IPS-NIHi11 (cell line): ENCODE results near the gene PKHD1.
"Not testable (repeated sequence)": the region's sequence is repeated elsewhere in the genome, so short reads cannot be mapped to it uniquely, and the experiment has no call there.

Experiments used
- DNase-seq: peaks from one replicate; pipeline ENCODE4 v3.0.0; 2012; ENCODE audit warnings: mixed read lengths, low spot score

Gene PKHD1

DNA sequence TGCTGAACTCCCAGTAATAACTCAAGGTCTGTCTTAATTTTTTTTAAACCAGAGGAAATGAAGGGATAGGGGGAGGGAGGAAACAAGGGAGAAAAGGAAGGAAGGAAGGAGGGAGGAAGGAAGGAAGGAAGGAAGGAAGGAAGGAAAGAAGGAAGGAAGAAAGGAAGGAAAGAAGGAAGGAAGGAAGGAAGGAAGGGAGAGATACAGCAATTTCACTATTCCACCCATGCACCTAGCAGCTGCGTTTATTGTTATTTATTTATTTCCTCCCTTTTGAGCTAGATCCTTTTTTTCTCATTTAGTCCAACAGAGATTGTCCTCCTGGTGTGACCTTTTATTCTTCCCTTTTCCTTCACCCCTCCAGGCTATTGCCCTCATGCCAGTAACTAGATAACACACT, 97.6 kb downstream of the PKHD1 start:
- no peak for DNase-seq

DNA sequence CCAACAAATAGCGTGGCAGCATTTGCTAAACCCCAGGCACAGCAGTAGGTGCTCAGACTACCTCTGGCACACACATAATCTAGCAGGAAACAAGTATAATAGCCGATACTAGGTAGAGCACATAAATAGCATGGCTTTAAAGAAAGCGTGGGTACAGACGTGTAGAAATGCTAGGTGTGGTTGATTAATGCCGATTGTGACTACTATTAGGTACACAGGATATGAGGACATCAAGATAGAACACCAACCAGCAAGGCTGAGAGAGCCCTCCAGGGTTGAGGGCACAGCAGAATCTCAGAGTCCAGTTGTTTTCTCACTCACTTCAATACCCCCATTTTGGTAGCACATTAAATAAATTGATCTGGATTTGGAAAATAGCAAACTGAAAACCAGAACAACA, 100.5 kb downstream of the PKHD1 start:
- no peak for DNase-seq

DNA sequence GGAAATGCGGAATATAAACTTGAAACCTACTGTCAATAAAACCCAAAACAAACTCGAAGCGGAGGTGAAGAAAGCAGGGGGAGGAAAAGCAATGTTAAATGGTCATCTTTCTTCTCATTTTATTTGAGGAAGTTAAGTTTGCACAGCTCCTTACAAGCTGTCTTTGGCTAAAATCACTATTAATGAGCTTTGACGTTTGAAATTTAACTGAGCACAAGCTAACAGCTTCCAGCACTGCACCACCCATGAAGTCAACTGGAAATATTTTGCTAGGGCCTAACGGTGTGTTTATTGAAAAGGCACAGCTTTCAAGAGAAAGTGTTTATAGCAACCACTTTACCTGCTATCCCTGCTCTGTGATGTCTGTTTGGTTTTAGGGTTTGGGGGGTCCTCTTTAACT, 103.8 kb downstream of the PKHD1 start:
- no peak for DNase-seq

DNA sequence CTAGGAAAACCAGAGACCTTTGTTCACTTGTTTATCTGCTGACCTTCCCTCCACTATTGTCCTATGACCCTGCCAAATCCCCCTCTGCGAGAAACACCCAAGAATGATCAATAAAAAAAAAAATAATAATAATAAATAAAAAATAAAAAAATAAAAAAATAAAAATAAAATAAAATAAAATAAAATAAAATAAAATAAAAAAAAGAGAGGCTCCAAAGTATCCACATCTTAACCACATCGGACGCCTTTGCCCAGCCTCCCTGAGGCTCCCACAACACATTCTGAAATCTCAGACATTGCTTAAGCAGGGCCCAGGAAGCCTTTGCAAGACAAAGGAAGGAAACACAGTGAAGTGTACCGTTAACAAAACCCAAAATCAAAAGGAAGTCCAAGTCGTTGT, 104.7 kb downstream of the PKHD1 start:
- DNase-seq: not testable (repeated sequence)

DNA sequence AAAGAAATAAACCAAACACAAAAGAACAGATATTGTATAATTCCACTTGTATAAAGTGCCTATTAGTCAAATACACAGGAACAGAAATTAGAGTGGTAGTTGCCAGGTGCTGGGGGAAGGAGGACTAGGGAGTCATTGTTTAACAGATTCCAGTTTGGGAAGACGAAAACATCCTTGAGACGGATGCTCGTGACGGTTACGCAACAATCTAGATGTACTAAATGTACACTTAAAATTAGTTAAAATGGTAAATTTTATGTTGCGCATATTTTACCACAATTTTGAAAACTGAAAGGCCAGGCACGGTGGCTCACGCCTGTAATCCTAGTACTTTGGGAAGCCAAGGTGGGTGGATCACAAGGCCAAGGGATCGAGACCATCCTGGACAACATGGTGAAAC, 111.0 kb downstream of the PKHD1 start:
- no peak for DNase-seq

DNA sequence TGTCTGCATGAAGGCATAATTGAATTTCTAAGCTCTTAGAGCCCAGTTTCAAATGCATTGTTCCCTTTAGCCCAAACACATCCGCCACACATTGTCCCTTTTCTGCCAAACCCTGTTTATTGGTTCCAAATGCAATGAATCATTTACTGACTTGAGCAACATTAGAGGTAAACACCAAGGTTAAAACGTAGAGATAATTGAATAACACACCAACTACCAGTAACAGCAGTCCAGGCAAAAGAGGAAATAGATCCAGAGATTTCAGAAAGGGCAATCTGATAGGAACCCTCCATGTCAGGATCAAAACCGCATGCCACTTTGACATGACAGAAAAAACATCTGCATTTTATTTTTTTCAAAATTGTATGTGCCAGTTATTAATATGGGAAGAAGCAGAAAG, 114.8 kb downstream of the PKHD1 start:
- DNase-seq: no peak

DNA sequence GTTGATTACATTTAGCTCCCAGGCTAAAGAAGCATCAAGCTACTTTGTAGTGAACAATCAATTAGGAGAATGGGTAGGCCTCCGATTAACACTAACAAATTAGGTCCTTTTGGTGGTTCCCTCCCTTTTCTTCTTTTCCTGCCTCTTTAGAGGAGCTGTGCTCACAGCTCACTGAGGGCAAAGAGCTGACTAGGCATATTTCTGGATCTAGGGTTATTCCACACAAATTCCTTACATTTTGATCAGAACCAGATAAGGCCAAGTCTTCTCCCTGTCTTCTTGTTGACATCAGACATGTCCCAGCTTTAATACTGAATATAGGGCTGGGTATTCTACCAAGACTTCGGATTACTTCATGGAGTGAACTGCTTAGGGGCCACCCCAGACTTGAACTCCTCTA, 119.1 kb downstream of the PKHD1 start:
- DNase-seq: no peak

DNA sequence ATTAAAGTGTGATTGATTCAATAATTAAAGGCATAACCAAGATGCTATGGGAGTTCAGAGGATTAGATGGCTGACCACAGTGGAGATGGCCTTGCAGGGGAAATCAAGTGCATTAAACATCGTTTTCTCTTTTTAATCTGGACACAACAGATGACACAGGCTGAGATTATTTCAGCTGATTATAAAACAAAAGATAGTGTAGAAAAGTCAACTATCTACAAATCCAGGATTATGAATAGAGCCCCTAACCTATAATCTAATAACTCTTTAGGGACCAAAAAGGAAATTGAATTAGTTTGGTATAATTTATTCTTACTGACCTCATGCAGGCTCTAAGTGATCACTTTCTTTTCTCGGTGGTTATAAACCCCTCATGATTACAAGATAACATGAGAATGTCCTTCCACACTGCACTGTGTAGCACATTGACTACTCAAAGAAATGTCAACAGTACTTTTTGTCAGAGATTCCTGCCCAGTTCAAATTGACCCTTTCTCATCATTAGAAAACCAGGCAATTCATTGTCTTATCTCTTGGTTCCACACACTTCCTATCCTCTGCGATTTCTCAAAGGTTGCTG, 122.1 kb downstream of the PKHD1 start:
- no peak for DNase-seq

DNA sequence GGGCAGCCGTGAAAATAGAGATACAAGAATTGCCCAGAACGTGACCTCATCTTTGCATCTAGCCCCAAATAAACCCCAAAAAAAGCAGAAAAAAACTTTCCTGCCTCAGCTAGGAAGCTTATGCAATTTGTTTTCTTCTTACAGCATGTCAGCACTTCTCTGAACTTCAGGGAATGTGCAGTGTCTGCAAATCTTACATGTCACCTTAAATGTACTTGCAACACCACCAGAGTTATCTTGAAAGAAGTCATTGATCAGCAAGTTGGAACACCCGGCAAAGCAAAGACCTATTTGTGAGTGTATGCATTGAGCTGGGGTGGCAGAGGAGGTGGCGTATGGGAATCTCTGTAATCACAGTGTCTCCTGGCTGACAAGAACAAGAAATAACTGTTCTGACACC, 123.4 kb downstream of the PKHD1 start:
- DNase-seq: no peak

DNA sequence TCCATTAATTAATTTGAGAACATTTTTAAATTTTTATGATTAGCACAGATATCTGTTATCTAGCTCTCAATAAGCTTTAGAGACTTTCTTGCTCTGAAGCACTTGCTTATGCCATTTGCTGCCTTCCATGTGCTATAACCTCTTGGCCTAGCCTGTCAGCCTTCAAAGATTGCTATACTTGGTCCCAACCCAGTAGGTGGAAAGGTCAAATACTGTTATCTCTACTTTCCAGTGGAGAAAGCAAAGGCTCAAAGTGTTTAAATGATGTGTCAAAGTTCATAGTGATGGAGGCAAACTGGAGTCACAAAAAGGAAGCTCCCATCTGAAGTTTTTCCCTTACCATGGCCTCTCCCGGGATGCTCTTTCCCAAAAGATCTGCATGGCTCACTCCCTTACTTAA, 125.1 kb downstream of the PKHD1 start:
- DNase-seq: no peak

DNA sequence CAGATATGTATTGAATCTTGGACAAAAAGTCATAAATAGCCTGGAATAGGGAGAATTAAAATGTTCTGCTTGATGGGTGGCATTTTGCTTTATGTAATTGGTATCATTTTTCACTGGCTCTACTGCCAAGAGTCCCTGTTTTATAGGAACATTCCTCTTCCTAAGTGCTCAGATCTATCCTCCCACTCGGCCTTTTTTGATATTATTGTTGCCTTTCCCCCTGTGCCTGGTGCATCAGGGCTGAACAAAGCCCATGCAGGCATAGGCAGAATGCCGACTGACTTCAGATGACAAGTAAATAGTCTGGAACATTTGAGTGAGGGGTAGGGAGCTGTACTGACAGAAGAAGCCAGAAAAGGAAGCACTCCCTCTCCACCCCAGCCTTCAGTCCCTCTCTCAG, 127.0 kb downstream of the PKHD1 start:
- no peak for DNase-seq

DNA sequence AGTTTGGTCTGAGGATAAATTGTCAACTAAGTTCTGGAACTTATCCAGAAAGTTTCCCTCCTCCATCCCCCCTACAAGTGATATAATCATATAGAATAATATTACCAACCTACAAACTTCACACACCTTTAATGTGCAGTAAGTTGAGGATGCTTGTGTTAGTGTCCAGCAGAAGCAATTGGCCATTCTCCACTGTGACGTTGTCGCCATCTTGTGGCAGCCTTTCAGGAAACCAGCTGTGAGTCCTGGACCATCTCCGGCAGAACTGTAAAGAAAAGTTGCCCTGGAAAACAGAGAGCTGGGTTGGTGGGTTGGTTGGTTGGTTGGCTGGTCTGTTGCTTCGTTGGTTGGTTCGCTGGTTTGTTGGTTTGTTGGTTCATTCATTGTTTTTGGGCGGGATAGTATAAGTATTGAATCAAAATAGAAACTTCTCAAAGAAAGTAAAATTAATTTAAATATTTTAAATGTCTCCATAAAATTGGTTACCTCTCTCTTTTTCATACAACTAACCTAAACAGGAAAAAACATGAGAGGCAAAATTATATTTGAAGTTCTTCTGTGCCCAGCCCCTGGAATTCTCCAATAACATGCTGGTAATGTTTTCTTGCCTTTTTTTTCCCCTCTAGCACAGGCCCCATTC, 127.5 kb downstream of the PKHD1 start:
- DNase-seq: peak; percentile 74

DNA sequence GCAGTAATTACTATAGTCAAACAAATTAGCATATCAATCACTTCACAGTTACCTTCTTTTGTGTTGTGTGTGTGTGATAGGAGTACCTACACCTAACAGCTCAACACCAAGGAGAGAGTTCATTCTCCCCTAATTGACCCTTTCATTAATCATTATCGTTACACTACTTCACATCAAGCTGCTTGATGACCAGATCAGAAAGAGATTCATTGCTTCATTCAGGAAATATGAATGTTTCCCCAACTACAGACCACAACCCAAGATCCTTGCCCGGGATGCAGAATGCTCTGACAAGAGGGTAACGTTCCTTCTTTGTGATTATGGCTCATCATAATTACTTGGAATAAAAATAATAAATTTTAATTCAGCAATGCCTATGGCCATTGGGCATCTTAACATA, 132.7 kb downstream of the PKHD1 start:
- DNase-seq: no peak

DNA sequence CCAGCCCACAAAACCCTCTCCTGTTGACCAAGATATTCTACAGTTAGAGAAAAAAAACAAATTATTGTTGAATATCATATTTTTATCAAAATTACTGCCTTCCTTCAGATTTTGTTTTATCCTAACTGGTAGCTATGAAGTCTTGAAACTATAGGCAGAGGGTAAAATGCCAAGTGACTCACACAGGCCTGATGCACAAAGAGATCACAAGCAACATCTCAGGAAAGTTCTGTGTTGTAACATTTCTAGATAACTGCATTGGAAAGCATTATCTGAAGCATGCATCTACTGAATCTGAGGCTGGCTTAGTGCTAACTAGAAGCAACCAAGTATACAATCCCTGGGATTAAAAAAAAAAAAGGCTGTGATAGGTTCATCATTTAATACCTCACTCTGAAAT, 134.2 kb downstream of the PKHD1 start:
- no peak for DNase-seq

DNA sequence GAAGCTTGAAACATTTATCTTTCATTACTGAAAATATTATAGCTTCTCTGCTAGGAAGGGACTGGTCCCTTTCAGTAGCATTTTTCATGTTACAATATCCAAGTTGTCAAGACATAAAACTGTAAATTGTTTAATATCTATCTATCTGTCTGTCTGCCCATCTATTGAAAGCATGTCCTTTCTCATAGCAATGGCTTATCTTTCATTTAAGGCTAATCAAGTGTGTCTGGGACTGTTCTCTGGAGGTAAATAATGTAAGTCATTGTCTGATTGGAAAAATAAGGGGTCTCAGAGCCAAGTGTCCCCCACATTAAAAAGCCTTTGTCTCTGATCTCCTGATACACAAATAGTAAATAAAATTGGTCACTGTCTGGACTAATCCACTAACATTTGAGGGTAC, 135.5 kb downstream of the PKHD1 start:
- no peak for DNase-seq

DNA sequence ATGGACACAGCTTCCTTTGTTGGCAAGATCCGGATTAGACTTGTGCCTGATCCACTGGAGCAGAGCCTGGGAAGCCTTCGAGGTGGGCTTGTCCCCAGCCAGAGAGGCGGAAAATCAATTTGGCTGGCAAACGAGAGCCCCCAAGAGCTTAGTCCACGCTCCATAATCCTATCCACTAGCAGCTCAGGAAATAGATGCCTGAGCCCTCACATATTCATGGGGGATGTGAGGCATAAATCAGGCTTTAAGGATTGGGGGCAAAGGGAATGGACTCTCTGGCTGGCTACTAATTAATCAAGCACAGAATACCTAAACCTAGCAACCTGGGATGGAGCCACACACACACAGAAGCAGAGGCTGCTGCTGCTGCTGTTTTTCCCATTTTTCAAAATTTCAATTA, 137.9 kb downstream of the PKHD1 start:
- DNase-seq: no peak

DNA sequence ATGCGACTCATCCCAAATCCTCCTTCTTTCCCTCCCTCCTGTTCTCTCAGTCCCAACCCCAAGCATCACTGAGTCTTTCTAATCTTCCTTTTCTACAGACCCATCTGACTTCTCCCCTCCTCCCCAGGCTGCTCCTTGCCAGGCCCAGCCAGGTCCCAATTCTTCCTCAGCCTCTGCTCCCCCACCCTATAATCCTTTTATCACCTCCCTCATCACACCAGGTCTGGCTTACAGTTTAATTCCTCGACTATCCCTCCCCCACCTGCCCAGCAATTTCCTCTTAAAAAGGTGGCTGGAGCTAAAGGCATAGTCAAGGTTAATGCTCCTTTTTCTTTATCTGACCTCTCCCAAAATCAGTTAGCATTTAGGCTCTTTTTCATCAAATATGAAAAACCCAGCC, 147.7 kb downstream of the PKHD1 start:
- not testable (repeated sequence) for DNase-seq

DNA sequence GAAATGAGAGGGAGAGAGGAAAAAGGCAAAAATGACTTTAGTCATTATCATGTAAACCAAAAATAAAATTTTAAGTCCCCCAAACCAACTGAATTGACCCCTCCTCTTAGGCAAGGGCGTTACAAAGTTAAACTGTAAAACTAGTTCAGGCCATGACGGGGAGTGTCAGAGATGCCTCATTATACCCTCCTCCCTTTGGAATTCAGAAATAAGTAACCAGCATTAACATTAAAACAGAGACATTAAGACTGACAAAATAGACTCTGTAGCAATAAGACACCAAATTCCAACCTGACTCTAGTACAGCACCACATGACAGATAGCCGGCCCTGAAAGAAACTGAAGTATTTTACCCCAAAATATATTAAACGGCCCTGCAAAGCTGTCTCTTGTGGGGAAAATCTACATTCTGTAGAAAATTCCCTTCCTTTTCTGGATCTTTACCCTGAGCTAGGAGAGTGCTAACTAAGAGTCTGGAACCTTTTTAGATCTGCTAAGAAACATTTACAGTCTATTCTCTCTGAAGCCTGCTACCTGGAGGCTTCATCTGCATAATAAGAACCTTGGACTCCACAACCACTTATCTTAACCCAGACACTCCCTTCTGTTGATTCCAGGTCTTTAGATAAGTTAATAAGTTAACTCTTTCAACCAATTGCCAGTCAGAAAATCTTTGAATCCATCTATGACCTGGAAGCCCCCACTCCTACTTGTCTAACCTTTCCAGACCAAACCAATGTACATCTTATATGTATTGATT, 150.7 kb downstream of the PKHD1 start:
- DNase-seq: no peak

DNA sequence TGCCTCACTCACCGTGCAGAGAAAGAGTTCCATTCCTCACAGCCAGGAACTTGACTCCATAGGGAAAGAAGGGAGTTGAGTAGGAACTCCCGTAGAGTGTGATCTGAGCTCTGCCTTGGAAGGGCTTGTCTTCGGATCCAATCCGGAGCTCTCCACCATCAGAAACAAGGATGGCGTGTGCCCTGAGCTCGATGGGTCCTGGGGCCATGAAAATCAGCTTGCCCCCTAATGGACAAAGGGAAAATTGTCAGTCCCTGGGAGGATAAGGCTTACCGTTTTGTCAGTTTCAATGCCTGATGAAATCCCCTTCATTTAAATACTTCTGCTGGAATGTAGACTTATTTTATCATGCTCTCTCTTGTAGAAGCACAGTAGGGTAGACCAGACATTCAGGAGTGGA, 153.3 kb downstream of the PKHD1 start:
- DNase-seq: peak; percentile 66

DNA sequence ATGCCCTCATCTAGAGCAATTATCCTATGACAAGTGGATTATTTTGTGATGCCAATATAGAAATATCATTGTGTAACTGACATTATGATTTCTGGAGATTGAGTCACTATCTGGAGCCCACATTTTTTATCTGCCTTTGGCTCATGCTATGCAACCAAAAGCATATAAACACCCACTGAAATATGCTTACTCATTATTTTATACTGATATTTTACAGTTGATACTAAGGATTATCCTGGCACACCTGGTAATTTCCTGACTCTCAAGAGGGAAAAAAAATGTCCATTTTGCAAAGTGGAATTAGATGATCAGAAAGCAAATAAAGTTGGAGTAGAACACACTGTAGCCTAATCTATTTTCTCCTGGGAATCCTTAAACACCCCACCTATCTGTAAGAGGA, 154.5 kb downstream of the PKHD1 start:
- DNase-seq: no peak

DNA sequence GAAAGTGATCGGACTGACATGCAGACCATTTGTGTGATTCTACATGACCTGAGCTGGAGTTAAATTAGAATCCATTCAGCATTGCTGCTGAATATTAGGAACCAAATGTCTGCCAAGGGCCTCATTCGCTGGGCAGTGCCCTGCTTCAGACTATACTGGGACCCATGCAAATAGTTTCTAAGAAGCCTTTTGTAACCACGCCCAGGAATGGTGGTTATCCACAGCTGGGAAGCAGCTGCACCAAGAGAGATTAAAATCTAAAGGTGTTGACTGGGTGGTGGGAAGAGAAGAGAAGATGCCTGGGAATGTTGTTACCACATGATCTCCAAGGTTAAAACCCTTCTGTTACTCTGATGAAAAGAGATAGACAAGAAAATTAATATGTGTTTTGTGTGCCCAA, 156.8 kb downstream of the PKHD1 start:
- DNase-seq: no peak

DNA sequence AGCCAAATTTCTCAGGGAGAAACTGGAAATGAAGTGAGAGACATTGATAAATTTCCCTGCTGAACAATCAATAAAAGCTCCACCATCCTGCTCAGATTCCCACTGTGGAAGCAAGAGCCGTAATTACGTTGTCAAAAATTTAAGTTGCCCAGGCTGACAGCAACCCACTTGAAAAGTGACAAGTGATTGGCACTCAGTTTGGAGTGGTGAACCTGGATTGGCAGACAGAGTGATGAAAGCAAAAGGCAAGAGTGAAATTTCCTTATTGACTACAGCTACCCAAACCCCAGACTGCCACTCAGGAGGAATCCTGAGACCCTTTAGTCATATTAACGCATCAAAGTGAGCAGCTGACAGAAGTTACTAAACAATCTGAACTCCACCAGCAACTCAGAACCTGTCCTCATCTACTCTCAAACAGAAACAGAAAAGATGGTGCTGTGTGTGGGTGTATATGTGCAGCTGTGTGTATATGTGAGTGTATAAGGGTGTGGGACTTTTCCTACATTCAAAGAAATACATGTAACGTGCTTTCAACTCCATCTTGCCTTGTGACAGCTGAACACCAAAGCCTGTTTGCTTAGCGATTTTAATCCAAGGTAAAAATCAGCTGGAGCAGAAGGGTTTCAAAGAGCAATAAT, 157.4 kb downstream of the PKHD1 start:
- DNase-seq: no peak

DNA sequence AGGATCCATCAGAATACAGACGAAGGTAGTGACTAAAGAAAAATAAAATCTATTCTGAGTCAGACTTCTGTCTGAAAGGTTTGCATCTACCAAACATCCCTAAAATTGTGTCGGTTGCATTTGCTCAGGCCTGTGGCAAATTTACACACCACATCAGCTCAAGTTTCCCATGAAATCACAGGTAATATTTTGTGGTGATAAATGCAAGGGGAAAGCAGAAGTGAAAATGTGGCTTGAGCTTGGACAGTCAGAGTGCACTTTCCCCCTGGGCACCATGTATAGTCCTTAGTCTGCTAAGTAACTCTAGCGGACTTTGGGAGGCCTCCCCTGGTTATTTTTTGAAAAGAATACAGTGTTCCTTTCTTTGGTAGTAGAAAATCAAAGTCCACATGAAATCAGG, 159.1 kb downstream of the PKHD1 start:
- DNase-seq: no peak
